HepG2 (cell line): ENCODE results near the gene RBBP5. TPM values are rescaled to one million over a fixed set of nuclear protein-coding genes. Genes with fewer than 3 reads are reported as not detected.

Source experiments
- ATAC-seq: fragments of 200-7000 bp; cut with Tn5 transposase; 3 replicates; pipeline ENCODE4 v1.9.1; 2020; ENCODE audit warnings: mild to moderate bottlenecking, moderate library complexity
- BruUV-seq: library from RNA; stranded (reverse); fragments of 400-500 nt; replicated peaks from 2 replicates; lab custom pipeline; 2021; lab: Mats Ljungman, UMichigan
- CTCF ChIA-PET: fragments of 300-600 bp; formaldehyde crosslinking; extraction: SDS; loops from one replicate; lab custom pipeline; 2021; ENCODE audit warnings: low total read pairs, inconsistent platforms, low intra/inter-chr PET ratio; lab: Yijun Ruan, JAX
- POLR2A ChIA-PET: fragments of 350-600 bp; sonication (Branson Sonifier 250); formaldehyde crosslinking; loops from one replicate; lab custom pipeline; 2020; ENCODE audit warnings: antibody characterized with exemption, inconsistent platforms; lab: Yijun Ruan, JAX
- DNase-seq: peaks from one replicate; pipeline ENCODE4 v3.0.0-alpha.2; 2015; ENCODE audit warnings: low spot score
- FAIRE-seq: peaks from 3 replicates; lab custom pipeline; 2011; peaks lifted over from hg19 to GRCh38; lab: Jason Lieb, UNC
- H2AFZ ChIP-seq: one replicate; pipeline ENCODE4 v1.6.1; 2011; ENCODE audit warnings: low read length, inconsistent platforms
- H3K27ac ChIP-seq: fragments of 300-600 bp; 3 replicates; pipeline ENCODE4 v1.8.0; 2011; ENCODE audit warnings: mixed run types, mild to moderate bottlenecking, mixed read lengths, low read length, inconsistent platforms; ENCODE audit not compliant: insufficient read depth; ENCODE audit errors: extremely low read length
- H3K27me3 ChIP-seq, 2 experiments: fragments of 200-600 bp in 1 of 2; 2 replicates in 1 of 2; 3 replicates in 1 of 2; pipeline versions ENCODE4 v1.6.0 to v1.8.0; 2011; ENCODE audit warnings: low read length in 2 of 2, mild to moderate bottlenecking in 2 of 2, moderate library complexity in 2 of 2, inconsistent platforms in 1 of 2; ENCODE audit not compliant: insufficient read depth in 2 of 2, control insufficient read depth in 1 of 2
- H3K36me3 ChIP-seq, 2 experiments: fragments of 200-600 bp in 1 of 2; replicated peaks in 1 of 2; 2 replicates in 1 of 2; 3 replicates in 1 of 2; pipeline versions ENCODE4 v1.5.1 to v1.8.0; 2011; ENCODE audit warnings: low read length in 2 of 2, inconsistent platforms in 1 of 2; ENCODE audit not compliant: insufficient read depth in 2 of 2, control insufficient read depth in 1 of 2
- H3K4me1 ChIP-seq: 2 replicates; pipeline ENCODE4 v1.5.1; 2012; ENCODE audit warnings: low read length, inconsistent platforms; ENCODE audit not compliant: insufficient read depth
- H3K4me2 ChIP-seq: 2 replicates; pipeline ENCODE4 v1.6.0; 2011; ENCODE audit warnings: low read depth, low read length, inconsistent platforms
- H3K4me3 ChIP-seq, 3 experiments: fragments of 200-600 bp in 1 of 3; sonication (generic), shearing (Covaris generic) in 1 of 3; replicated peaks in 1 of 3; 2 replicates each; pipeline ENCODE4 v1.5.1; 2011 to 2016; ENCODE audit warnings: low read length in 3 of 3, inconsistent platforms in 2 of 3, low read depth in 2 of 3, mild to moderate bottlenecking in 2 of 3, control low read depth in 1 of 3, mixed read lengths in 1 of 3; ENCODE audit not compliant: insufficient read depth in 1 of 3
- H3K79me2 ChIP-seq: one replicate; pipeline ENCODE4 v1.6.1; 2011; ENCODE audit warnings: low read length, inconsistent platforms; ENCODE audit not compliant: insufficient read depth
- H3K9ac ChIP-seq: 2 replicates; pipeline ENCODE4 v1.6.0; 2011; ENCODE audit warnings: mild to moderate bottlenecking, low read depth, low read length, inconsistent platforms; ENCODE audit not compliant: insufficient read depth
- H3K9me3 ChIP-seq: 2 replicates; pipeline ENCODE4 v1.5.1; 2012; ENCODE audit warnings: mild to moderate bottlenecking, low read length
- H4K20me1 ChIP-seq: 2 replicates; pipeline ENCODE4 v1.6.0; 2011; ENCODE audit warnings: inconsistent platforms, mild to moderate bottlenecking, low read length, moderate library complexity; ENCODE audit not compliant: insufficient read depth
- DZIP1 ChIP-seq: sonication (generic); formaldehyde crosslinking; IDR thresholded peaks from 2 replicates; pipeline ENCODE4 v1.5.0; 2020; ENCODE audit warnings: mild to moderate bottlenecking, missing genetic modification reagents
- NCOA1 ChIP-seq: sonication (generic); formaldehyde crosslinking; IDR thresholded peaks from 2 replicates; pipeline ENCODE4 v1.9.0; 2021; ENCODE audit warnings: missing genetic modification reagents
- NR2F2 ChIP-seq: IDR thresholded peaks from 2 replicates; pipeline ENCODE4 v1.6.1; 2012; ENCODE audit warnings: low read depth, inconsistent platforms, borderline replicate concordance
- POLR2AphosphoS2 ChIP-seq: IDR thresholded peaks from 2 replicates; pipeline ENCODE4 v1.6.1; 2011; ENCODE audit warnings: low read depth, low read length, improper control_type of control experiment
- SMC3 ChIP-seq: IDR thresholded peaks from 2 replicates; pipeline ENCODE4 v1.6.1; 2011; ENCODE audit warnings: low read length, improper control_type of control experiment
- TBX3 ChIP-seq: fragments of 450-650 bp; IDR thresholded peaks from 2 replicates; pipeline ENCODE4 v1.6.1; 2017; ENCODE audit warnings: antibody characterized with exemption, mild to moderate bottlenecking, inconsistent platforms, borderline replicate concordance
- ZFP37 ChIP-seq: sonication (generic); formaldehyde crosslinking; IDR thresholded peaks from 2 replicates; pipeline ENCODE4 v1.4.0; 2020; ENCODE audit warnings: missing genetic modification reagents, borderline replicate concordance
- ZNF598 ChIP-seq: sonication (generic); formaldehyde crosslinking; IDR thresholded peaks from 2 replicates; pipeline ENCODE4 v1.5.1; 2020; ENCODE audit warnings: mild to moderate bottlenecking, missing genetic modification reagents, borderline replicate concordance
- ZNF766 ChIP-seq: sonication (generic); formaldehyde crosslinking; IDR thresholded peaks from 2 replicates; pipeline ENCODE4 v1.5.0; 2020; ENCODE audit warnings: missing genetic modification reagents, borderline replicate concordance
- WGBS: methylation state at CpG from one replicate; pipeline ENCODE4 v1.1.6; 2017; ENCODE audit warnings: low lambda C conversion rate; 5-methylcytosine and 5-hydroxymethylcytosine counted together
- in situ Hi-C: cut with HindIII; loops from 2 replicates; pipeline ENCODE4 v1.10.0; 2017; ENCODE audit warnings: low pct_unique_long_range_greater_than_20kb; ENCODE audit not compliant: extremely low pct_ligation_motif_present
- intact Hi-C: fragments of 100-400 bp; cut with micrococcal nuclease; formaldehyde crosslinking; loops from one replicate; pipeline ENCODE4 v1.10.0; 2022; ENCODE audit not compliant: unreplicated experiment
- polyA plus RNA-seq, 8 experiments: library from polyadenylated mRNA; depleted of rRNA in 3 of 8; stranded (reverse) in 7 of 8; unstranded in 1 of 8; fragments of >200 nt; fragmentation: Illumina TruSeq in 4 of 8; extraction: Trizol in 4 of 8; gene quantifications; 2 replicates each; pipeline versions ENCODE4 v1.2.1 to v1.2.3, GENCODE V29; 2011 to 2016; ENCODE audit warnings: low read depth in 4 of 8, missing spikeins in 1 of 8, mixed read lengths in 1 of 8; ENCODE audit not compliant: insufficient read depth in 1 of 8
- total RNA-seq, 5 experiments: library from RNA; depleted of rRNA; stranded (reverse); fragments of >200 nt; fragmentation: Illumina TruSeq; extraction: Trizol; gene quantifications; 2 replicates each; pipeline ENCODE4 v1.2.3, GENCODE V29; 2016; ENCODE audit warnings: low read depth in 1 of 5

Gene RBBP5
- total and polyA plus RNA-seq, 2 of the 13 experiments (the other 11 are each of a cell fraction or from before 2014, with no cell fraction given), result 6.6 to 17.1 TPM

DNA sequence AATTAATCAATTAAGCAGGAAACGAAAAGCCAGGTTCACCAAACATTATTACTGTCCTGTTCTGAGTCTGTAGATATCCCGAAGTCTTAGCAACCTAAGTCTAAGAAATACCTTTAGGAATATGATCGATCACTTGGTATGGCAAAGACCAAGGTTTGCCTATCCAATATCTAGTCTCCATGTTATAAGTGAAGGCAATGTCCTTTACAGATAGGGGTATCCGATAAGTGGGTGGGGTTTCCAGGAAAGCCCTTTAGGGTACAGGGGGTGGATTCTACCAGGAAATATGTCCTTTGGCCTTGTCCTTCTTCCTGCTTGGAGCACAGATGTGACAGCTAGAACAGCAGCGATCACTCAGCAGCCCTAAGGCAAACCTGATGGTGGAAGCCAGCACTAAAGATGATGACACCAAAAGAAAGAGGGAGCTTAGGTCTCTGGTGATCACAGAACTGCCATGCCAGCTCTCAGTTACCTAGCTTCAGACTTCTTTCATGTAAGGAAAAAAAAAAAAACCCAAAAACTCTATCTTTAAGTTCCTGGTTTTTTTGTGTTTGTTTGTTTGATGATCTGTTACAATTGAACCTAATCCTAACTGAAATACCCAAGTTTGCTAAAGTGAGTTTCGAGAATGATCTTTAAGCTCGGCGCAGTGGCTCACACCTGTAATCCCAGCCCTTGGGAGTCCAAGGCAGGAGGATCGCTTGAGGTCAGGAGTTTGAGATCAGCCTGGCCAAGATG, 48.9 kb upstream of the RBBP5 start:
- no peak overlapping the region for H3K4me3 ChIP-seq
- no peaks in the 10 kb centered on the region for H3K79me2 ChIP-seq
- FAIRE-seq, result no peak
- ChIA-PET POLR2A (no interaction called here), CTCF (no interaction called here)
- 85% methylated on average over 9 of the region's 9 CpGs for WGBS
- H3K36me3 ChIP-seq, result peaks cover 8 to 20% of the 10 kb centered on the region in 2 experiments; a peak in 4 of 5 replicates
- no peak for ATAC-seq
- in situ Hi-C loops (no loop called here), intact Hi-C loops (no loop called here)
- H3K9ac ChIP-seq, result no peak overlapping the region
- no peaks in the 10 kb centered on the region for H3K27me3 ChIP-seq
- H2AFZ ChIP-seq, result no peak overlapping the region
- H3K9me3 ChIP-seq, result no peaks in the 10 kb centered on the region
- H4K20me1 ChIP-seq, result no peaks in the 10 kb centered on the region
- BruUV-seq, result no TSS peak
- no peaks in the 10 kb centered on the region for H3K4me1 ChIP-seq
- H3K4me2 ChIP-seq, result no peak overlapping the region
- no peak for DNase-seq
- H3K27ac ChIP-seq, result no peak overlapping the region
- no peak for TF ChIP-seq ZFP37 (CRISPR knock-in tag)
- no peak for TF ChIP-seq NCOA1 (CRISPR knock-in tag)
- no peak for TF ChIP-seq POLR2AphosphoS2
- TF ChIP-seq ZNF766 (CRISPR knock-in tag), result no peak
- no peak for TF ChIP-seq TBX3
- no peak for TF ChIP-seq SMC3
- no peak for TF ChIP-seq DZIP1 (CRISPR knock-in tag)
- no peak for TF ChIP-seq ZNF598 (CRISPR knock-in tag)
- no peak for TF ChIP-seq NR2F2
- TF ChIP-seq, all 625 proteins: peak for 0
